A673 (cell line): ENCODE results near the gene NBPF3. TPM values are rescaled to one million over a fixed set of nuclear protein-coding genes. Genes with fewer than 3 reads are reported as not detected.

Source experiments
- Bru-seq: library from RNA; stranded (reverse); fragments of 400-500 nt; gene quantifications from one replicate; lab custom pipeline; 2021; lab: Mats Ljungman, UMichigan
- BruChase-seq, 2 experiments: library from RNA; stranded (reverse); fragments of 400-500 nt; gene quantifications; one replicate each; lab custom pipeline; 2021; lab: Mats Ljungman, UMichigan
- BruUV-seq: library from RNA; stranded (reverse); fragments of 400-500 nt; replicated peaks from 2 replicates; lab custom pipeline; 2021; lab: Mats Ljungman, UMichigan
- CTCF ChIA-PET: fragments of 300-600 bp; sonication (Branson Sonifier 250); formaldehyde crosslinking; loops from one replicate; lab custom pipeline; 2022; ENCODE audit warnings: antibody characterized with exemption; lab: Charles Lee
- POLR2A ChIA-PET: fragments of 300-600 bp; sonication (Branson Sonifier 250); formaldehyde crosslinking; loops from one replicate; lab custom pipeline; 2022; ENCODE audit warnings: antibody characterized with exemption; ENCODE audit not compliant: low non-redundant PET; lab: Charles Lee
- DNase-seq: peaks from one replicate; pipeline ENCODE4 v3.0.0-alpha.2; 2015; ENCODE audit warnings: low spot score
- H3K27ac ChIP-seq: fragments of 200-600 bp; sonication (generic); 2 replicates; pipeline ENCODE4 v1.5.1; 2016; ENCODE audit warnings: mixed run types, low read depth, mild to moderate bottlenecking, mixed read lengths, antibody characterized with exemption, low read length; ENCODE audit not compliant: poor library complexity, severe bottlenecking
- H3K27me3 ChIP-seq: fragments of 200-600 bp; sonication (generic); replicated peaks from 2 replicates; pipeline ENCODE4 v1.6.1; 2017; ENCODE audit warnings: mixed run types, low read depth, mild to moderate bottlenecking, mixed read lengths, antibody characterized with exemption, low read length; ENCODE audit not compliant: insufficient read depth, poor library complexity
- H3K36me3 ChIP-seq: fragments of 200-600 bp; sonication (generic); 2 replicates; pipeline ENCODE4 v1.6.1; 2016; ENCODE audit warnings: mixed run types, mild to moderate bottlenecking, mixed read lengths, antibody characterized with exemption, low read length; ENCODE audit not compliant: insufficient read depth, poor library complexity, severe bottlenecking
- H3K4me1 ChIP-seq: fragments of 200-600 bp; sonication (generic); 2 replicates; pipeline ENCODE4 v1.6.1; 2017; ENCODE audit warnings: mixed run types, mild to moderate bottlenecking, mixed read lengths, antibody characterized with exemption, low read length; ENCODE audit not compliant: insufficient read depth, poor library complexity, severe bottlenecking
- H3K4me3 ChIP-seq: fragments of 200-600 bp; sonication (generic); 2 replicates; pipeline ENCODE4 v1.5.1; 2016; ENCODE audit warnings: low read depth, mixed run types, mild to moderate bottlenecking, mixed read lengths, low read length; ENCODE audit not compliant: poor library complexity, severe bottlenecking
- H3K9me3 ChIP-seq: fragments of 200-600 bp; sonication (generic); 2 replicates; pipeline ENCODE4 v1.6.1; 2016; ENCODE audit warnings: mixed run types, low read depth, mild to moderate bottlenecking, mixed read lengths, antibody characterized with exemption, low read length; ENCODE audit not compliant: poor library complexity, severe bottlenecking
- EZH2 ChIP-seq: fragments of 200-600 bp; sonication (generic); IDR thresholded peaks from 2 replicates; pipeline ENCODE4 v1.6.1; 2017; ENCODE audit warnings: borderline replicate concordance, low read depth, mild to moderate bottlenecking, mixed read lengths, antibody characterized with exemption, low read length; ENCODE audit not compliant: poor library complexity, severe bottlenecking
- intact Hi-C: fragments of 100-400 bp; cut with micrococcal nuclease; formaldehyde crosslinking; loops from one replicate; pipeline ENCODE4 v1.10.0; 2022; ENCODE audit not compliant: unreplicated experiment
- long read RNA-seq: library from polyadenylated mRNA; stranded (forward); transcript quantifications from one replicate; pipeline ENCODE4 v2.0.0, GENCODE V29; 2022
- total RNA-seq: library from RNA; stranded (reverse); gene quantifications from 2 replicates; pipeline ENCODE4 v1.2.3, GENCODE V29; 2021
- TF ChIP-seq, protein P1 (sequence below): fragments of 300-800, 200-600 bp; sonication (generic); conservative IDR thresholded peaks from 2 replicates; pipeline ENCODE4 v1.5.1; 2017; ENCODE audit warnings: low read depth, mild to moderate bottlenecking, antibody characterized with exemption, low read length, moderate library complexity, mixed read lengths

NBPF3 gene
- total RNA-seq (12.9 and 15.3 TPM in 2 replicates), Bru-seq, nascent RNA (percentile 59 among the genes with signal in this experiment), BruChase-seq, experiment 1, labeled RNA remaining after a 2-hour chase (percentile 67 among the genes with signal in this experiment), BruChase-seq, experiment 2, labeled RNA remaining after a 6-hour chase (percentile 54 among the genes with signal in this experiment)
- long read RNA-seq, full-length matches to known transcripts: 1 of 24 reads
- long read RNA-seq, partial matches to known transcripts: 2 of 24 reads
- long read RNA-seq, other reads (novel, unspliced or antisense): 21 of 24 reads

DNA sequence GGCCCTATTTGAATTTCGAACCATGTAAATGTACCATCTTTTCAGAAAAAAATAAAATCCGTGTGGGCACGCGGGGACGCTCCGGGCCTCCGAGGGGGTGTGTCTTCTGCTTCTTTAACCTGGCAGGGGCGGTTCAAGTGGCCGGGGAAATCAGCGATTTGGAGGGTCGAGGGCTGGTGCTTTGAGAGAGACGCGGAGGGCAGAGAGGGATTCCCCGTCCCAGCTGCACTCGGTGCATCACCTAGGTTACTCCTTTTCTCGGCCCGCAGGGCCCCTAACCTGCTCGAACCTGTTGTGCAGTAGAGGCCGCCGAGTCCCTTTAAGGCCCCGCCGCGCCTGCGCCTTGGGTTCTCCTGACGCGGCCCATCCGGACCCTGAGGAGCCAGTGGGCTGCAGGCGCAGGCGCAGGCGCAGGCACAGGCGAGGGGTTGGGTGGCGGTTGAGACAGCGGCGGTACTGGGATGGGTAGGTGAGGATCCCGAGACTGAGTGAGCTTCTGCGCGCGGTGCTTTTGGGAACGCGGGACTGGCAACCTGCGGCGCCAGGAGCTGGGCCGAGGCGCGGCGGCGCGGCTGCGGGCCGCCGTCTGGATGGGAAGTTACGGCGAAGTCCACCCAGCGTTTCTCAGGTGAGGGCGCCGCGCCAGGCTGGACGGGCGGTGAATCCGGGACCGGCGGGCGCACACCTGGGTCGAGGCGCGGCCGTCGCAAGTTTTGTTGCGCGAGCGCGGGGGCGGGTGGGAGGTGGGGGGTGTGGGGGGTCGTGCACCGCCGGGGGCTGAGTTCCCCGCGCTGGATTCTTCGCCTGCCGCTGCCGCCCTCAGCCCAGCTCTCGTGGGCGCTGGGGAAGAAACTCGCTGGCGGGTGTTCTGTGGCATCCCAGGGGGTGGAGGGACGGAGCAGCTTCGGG is at the start of gene NBPF3:
Gene NBPF3, plus strand, starts transcription at position 417 of the 909 bp plus-strand sequence. CDS start 4,950 bp downstream, outside the sequence.
- H3K4me3 ChIP-seq: peak within 1 kb of the TSS; percentile 89
- peak; percentile 96 for DNase-seq
- ChIA-PET CTCF (no interaction called here), POLR2A (interaction anchor here (0.6 kb wide), 1 partner anchor 166 kb away, joined by 5 read pairs; no protein-coding TSS in a partner anchor)
- peaks cover 9% of the 10 kb centered on the region for H3K4me1 ChIP-seq
- no peak for TF ChIP-seq EZH2
- TF ChIP-seq, protein P1, sequence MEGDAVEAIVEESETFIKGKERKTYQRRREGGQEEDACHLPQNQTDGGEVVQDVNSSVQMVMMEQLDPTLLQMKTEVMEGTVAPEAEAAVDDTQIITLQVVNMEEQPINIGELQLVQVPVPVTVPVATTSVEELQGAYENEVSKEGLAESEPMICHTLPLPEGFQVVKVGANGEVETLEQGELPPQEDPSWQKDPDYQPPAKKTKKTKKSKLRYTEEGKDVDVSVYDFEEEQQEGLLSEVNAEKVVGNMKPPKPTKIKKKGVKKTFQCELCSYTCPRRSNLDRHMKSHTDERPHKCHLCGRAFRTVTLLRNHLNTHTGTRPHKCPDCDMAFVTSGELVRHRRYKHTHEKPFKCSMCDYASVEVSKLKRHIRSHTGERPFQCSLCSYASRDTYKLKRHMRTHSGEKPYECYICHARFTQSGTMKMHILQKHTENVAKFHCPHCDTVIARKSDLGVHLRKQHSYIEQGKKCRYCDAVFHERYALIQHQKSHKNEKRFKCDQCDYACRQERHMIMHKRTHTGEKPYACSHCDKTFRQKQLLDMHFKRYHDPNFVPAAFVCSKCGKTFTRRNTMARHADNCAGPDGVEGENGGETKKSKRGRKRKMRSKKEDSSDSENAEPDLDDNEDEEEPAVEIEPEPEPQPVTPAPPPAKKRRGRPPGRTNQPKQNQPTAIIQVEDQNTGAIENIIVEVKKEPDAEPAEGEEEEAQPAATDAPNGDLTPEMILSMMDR: no peak
- intact Hi-C loops: no loop called here
- no peaks in the 10 kb centered on the region for H3K9me3 ChIP-seq
- H3K27me3 ChIP-seq: no peaks in the 10 kb centered on the region
- H3K27ac ChIP-seq: peak within 1 kb of the TSS; percentile 60
- H3K36me3 ChIP-seq: no peaks in the 10 kb centered on the region
- BruUV-seq: no TSS peak

- Histone ChIP-seq H3K4me3 (no peak overlapping the region), H3K27ac (no peak overlapping the region), H3K36me3 (no peaks in the 10 kb centered on the region), H3K27me3 (no peaks in the 10 kb centered on the region), H3K4me1 (no peaks in the 10 kb centered on the region), H3K9me3 (no peaks in the 10 kb centered on the region)
- CTCF ChIA-PET: no interaction called here
- POLR2A ChIA-PET: interaction anchor here (0.7 kb wide), 1 partner anchor 21 kb away, joined by 13 read pairs; no protein-coding TSS in a partner anchor
- BruUV-seq: no TSS peak
- no peak for DNase-seq
- intact Hi-C loops: no loop called here
- no peak for TF ChIP-seq EZH2
- TF ChIP-seq, protein P1: no peak
Observed at GRCh38 chr1:21391497-21391896, 48.4 kb upstream of the NBPF3 start.

GRCh38 chr1:21392587-21393263 is 47.2 kb upstream of the NBPF3 start:
- Histone ChIP-seq H3K9me3 (no peaks in the 10 kb centered on the region), H3K27ac (no peak overlapping the region), H3K4me3 (no peak overlapping the region), H3K4me1 (no peaks in the 10 kb centered on the region), H3K36me3 (no peaks in the 10 kb centered on the region), H3K27me3 (no peaks in the 10 kb centered on the region)
- TF ChIP-seq, protein P1: no peak
- no peak for TF ChIP-seq EZH2
- intact Hi-C loops: no loop called here
- ChIA-PET POLR2A (no interaction called here), CTCF (interaction anchor here (1.1 kb wide), 1 partner anchor 24 kb away, joined by 3 read pairs; no protein-coding TSS in a partner anchor)
- no peak for DNase-seq
- BruUV-seq: no TSS peak
